ENCODE data around the gene TRH. TPM values are rescaled to one million over a fixed set of nuclear protein-coding genes. Genes with fewer than 3 reads are reported as not detected.

Gene TRH
- total RNA-seq, 4 donors from 2014 or later = not detected

- Histone ChIP-seq H3K27me3 (no peaks in the 10 kb centered on the region), H3K36me3 (no peaks in the 10 kb centered on the region), H3K4me1 (no peaks in the 10 kb centered on the region), H3K4me3 (no peak overlapping the region), H3K9me3 (peaks cover 0 to 9% (median 0%) of the 10 kb centered on the region in 4 donors), H3K27ac (no peak overlapping the region)
- TF ChIP-seq POLR2A (IDR thresholded peaks at IDR 0.05) (no peak), CTCF (IDR thresholded peaks at IDR 0.05) (no peak), EP300 (IDR thresholded peaks at IDR 0.05) (no peak)
- WGBS, 2 donors = 90 to 91% methylated on average over 3 of the region's 3 CpGs
- DNase-seq (ENCODE audit: low spot score in 2 of 2) = no peak
Observed at GRCh38 chr3:129943020-129943419, 31.5 kb upstream of the TRH start.

GRCh38 chr3:129944709-129945108, 29.8 kb upstream of the TRH start:
- peaks cover 0 to 9% (median 0%) of the 10 kb centered on the region in 4 donors for H3K9me3 ChIP-seq
- H3K27me3 ChIP-seq = no peaks in the 10 kb centered on the region
- no peak for TF ChIP-seq CTCF (IDR thresholded peaks at IDR 0.05)
- TF ChIP-seq POLR2A (IDR thresholded peaks at IDR 0.05) = no peak
- no peak for TF ChIP-seq EP300 (IDR thresholded peaks at IDR 0.05)
- 89 to 90% methylated on average over 7 of the region's 7 CpGs for WGBS, 2 donors
- H3K4me3 ChIP-seq = no peak overlapping the region
- no peaks in the 10 kb centered on the region for H3K36me3 ChIP-seq
- DNase-seq (ENCODE audit: low spot score in 2 of 2) = no peak
- no peak overlapping the region for H3K27ac ChIP-seq
- H3K4me1 ChIP-seq = no peaks in the 10 kb centered on the region

- no peak for DNase-seq (ENCODE audit: low spot score in 2 of 2)
- H3K36me3 ChIP-seq = no peaks in the 10 kb centered on the region
- H3K27me3 ChIP-seq = no peaks in the 10 kb centered on the region
- no peak overlapping the region for H3K27ac ChIP-seq
- peaks cover 0 to 9% (median 0%) of the 10 kb centered on the region in 4 donors for H3K9me3 ChIP-seq
- WGBS, 2 donors = 62 to 66% methylated on average over 8 of the region's 8 CpGs
- TF ChIP-seq CTCF (IDR thresholded peaks at IDR 0.05) = no peak
- no peak for TF ChIP-seq POLR2A (IDR thresholded peaks at IDR 0.05)
- TF ChIP-seq EP300 (IDR thresholded peaks at IDR 0.05) = no peak
- no peak overlapping the region for H3K4me3 ChIP-seq
- H3K4me1 ChIP-seq = no peaks in the 10 kb centered on the region
Observed at GRCh38 chr3:129947538-129948240, 26.8 kb upstream of the TRH start.

GRCh38 chr3:129950318-129951046, 24.0 kb upstream of the TRH start:
- peaks cover 0 to 6% of the 10 kb centered on the region in 2 donors for H3K27me3 ChIP-seq
- peaks cover 0 to 9% (median 0%) of the 10 kb centered on the region in 4 donors for H3K9me3 ChIP-seq
- TF ChIP-seq POLR2A (IDR thresholded peaks at IDR 0.05) (no peak), EP300 (IDR thresholded peaks at IDR 0.05) (no peak), CTCF (IDR thresholded peaks at IDR 0.05) (no peak)
- WGBS, 2 donors = 63 to 64% methylated on average over 7 of the region's 7 CpGs
- no peaks in the 10 kb centered on the region for H3K36me3 ChIP-seq
- H3K27ac ChIP-seq = no peak overlapping the region
- DNase-seq (ENCODE audit: low spot score in 2 of 2) = no peak
- no peaks in the 10 kb centered on the region for H3K4me1 ChIP-seq
- no peak overlapping the region for H3K4me3 ChIP-seq

All from tibial nerve (tissue), 4 donors.